ENCODE measurements around the gene CADPS2. TPM values are rescaled to one million over a fixed set of nuclear protein-coding genes. Genes with fewer than 3 reads are reported as not detected.

Gene CADPS2
- total and polyA plus RNA-seq, 8 donors, result 34.2 to 83.4 (median 64.6) TPM

GRCh38 chr7:122756860-122757259, 129.4 kb downstream of the CADPS2 start:
- DNase-seq (no peak), ATAC-seq (no peak)
- Histone ChIP-seq H3K36me3 (no peaks in the 10 kb centered on the region), H3K9me3 (no peaks in the 10 kb centered on the region), H3K4me3 (no peak overlapping the region), H3K27me3 (no peaks in the 10 kb centered on the region), H3K27ac (no peak overlapping the region), H3K4me1 (no peaks in the 10 kb centered on the region)
- intact Hi-C loops (cut with DNase I), result no loop called here
- TF ChIP-seq CTCF (IDR thresholded peaks at IDR 0.05), result no peak

GRCh38 chr7:122755696-122756095, 130.6 kb downstream of the CADPS2 start:
- H3K36me3 ChIP-seq, result no peaks in the 10 kb centered on the region
- no peaks in the 10 kb centered on the region for H3K4me1 ChIP-seq
- TF ChIP-seq CTCF (IDR thresholded peaks at IDR 0.05), result no peak
- intact Hi-C loops (cut with DNase I), result no loop called here
- no peak overlapping the region for H3K27ac ChIP-seq
- no peak for ATAC-seq
- H3K9me3 ChIP-seq, result no peaks in the 10 kb centered on the region
- peak in 1 of 4 donors; percentile 9 for DNase-seq
- H3K27me3 ChIP-seq, result no peaks in the 10 kb centered on the region
- no peak overlapping the region for H3K4me3 ChIP-seq

- ATAC-seq (no peak), DNase-seq (no peak)
- no peak for TF ChIP-seq CTCF (IDR thresholded peaks at IDR 0.05)
- Histone ChIP-seq H3K9me3 (no peaks in the 10 kb centered on the region), H3K4me3 (no peak overlapping the region), H3K27me3 (no peaks in the 10 kb centered on the region), H3K36me3 (no peaks in the 10 kb centered on the region), H3K4me1 (no peaks in the 10 kb centered on the region), H3K27ac (no peak overlapping the region)
- intact Hi-C loops (cut with DNase I), result no loop called here
These were observed 133.7 kb downstream of the CADPS2 start for GRCh38 chr7:122752583-122752982.

DNA sequence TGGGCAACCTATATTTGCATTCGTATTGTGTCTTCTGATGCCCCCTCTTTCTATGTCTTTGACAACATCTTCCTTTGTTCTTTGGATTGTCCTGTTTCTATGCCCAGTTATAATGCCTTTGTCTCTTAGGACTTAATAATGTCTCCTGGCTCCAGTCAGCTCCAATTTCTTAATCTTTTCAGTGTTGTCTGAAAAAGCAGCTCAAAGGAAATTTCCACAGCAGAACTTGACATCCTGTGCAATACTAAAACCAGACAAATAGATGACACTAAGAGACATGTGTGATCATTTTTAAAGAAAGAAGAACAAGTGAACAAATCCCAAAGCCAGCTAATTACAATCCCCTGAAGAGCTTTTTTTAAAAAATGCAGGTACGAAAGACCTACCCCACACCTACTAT, 135.9 kb downstream of the CADPS2 start:
- no peaks in the 10 kb centered on the region for H3K36me3 ChIP-seq
- intact Hi-C loops (cut with DNase I), result no loop called here
- no peak overlapping the region for H3K4me3 ChIP-seq
- TF ChIP-seq CTCF (IDR thresholded peaks at IDR 0.05), result no peak
- no peak overlapping the region for H3K27ac ChIP-seq
- no peaks in the 10 kb centered on the region for H3K9me3 ChIP-seq
- H3K4me1 ChIP-seq, result no peaks in the 10 kb centered on the region
- ATAC-seq (no peak), DNase-seq (no peak)
- H3K27me3 ChIP-seq, result no peaks in the 10 kb centered on the region

DNA sequence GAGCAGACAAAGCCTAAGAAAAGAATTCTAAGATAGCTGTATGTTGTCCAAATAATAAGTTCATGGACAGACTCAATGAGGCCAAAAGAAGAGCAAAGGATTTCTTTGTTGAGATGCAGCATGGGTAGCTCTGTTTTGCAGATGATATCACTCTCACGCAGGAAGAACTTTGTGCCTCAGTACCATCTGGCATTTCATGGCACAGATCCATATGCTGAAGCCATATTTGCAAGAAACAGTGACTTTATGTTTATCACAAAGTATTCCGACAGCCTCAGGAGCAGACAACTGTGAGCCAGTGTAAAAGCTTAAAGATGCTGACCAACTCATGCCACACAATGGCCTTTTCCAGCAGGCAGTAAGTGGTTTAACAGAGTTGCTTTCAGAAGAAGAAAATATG, 138.1 kb downstream of the CADPS2 start:
- Histone ChIP-seq H3K27me3 (no peaks in the 10 kb centered on the region), H3K9me3 (no peaks in the 10 kb centered on the region), H3K4me3 (no peak overlapping the region), H3K27ac (no peak overlapping the region), H3K4me1 (no peaks in the 10 kb centered on the region), H3K36me3 (no peaks in the 10 kb centered on the region)
- intact Hi-C loops (cut with DNase I), result no loop called here
- ATAC-seq (no peak), DNase-seq (no peak)
- no peak for TF ChIP-seq CTCF (IDR thresholded peaks at IDR 0.05)
